ENCODE data around the gene SEC16B. TPM values are rescaled to one million over a fixed set of nuclear protein-coding genes. Genes with fewer than 3 reads are reported as not detected.

Gene SEC16B, protein sequence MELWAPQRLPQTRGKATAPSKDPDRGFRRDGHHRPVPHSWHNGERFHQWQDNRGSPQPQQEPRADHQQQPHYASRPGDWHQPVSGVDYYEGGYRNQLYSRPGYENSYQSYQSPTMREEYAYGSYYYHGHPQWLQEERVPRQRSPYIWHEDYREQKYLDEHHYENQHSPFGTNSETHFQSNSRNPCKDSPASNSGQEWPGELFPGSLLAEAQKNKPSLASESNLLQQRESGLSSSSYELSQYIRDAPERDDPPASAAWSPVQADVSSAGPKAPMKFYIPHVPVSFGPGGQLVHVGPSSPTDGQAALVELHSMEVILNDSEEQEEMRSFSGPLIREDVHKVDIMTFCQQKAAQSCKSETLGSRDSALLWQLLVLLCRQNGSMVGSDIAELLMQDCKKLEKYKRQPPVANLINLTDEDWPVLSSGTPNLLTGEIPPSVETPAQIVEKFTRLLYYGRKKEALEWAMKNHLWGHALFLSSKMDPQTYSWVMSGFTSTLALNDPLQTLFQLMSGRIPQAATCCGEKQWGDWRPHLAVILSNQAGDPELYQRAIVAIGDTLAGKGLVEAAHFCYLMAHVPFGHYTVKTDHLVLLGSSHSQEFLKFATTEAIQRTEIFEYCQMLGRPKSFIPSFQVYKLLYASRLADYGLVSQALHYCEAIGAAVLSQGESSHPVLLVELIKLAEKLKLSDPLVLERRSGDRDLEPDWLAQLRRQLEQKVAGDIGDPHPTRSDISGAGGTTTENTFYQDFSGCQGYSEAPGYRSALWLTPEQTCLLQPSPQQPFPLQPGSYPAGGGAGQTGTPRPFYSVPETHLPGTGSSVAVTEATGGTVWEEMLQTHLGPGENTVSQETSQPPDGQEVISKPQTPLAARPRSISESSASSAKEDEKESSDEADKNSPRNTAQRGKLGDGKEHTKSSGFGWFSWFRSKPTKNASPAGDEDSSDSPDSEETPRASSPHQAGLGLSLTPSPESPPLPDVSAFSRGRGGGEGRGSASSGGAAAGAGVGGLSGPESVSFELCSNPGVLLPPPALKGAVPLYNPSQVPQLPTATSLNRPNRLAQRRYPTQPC
- total RNA-seq (2014; rRNA removed; shearing (Covaris generic)): 0.13 and 0.82 TPM in 2 replicates

DNA sequence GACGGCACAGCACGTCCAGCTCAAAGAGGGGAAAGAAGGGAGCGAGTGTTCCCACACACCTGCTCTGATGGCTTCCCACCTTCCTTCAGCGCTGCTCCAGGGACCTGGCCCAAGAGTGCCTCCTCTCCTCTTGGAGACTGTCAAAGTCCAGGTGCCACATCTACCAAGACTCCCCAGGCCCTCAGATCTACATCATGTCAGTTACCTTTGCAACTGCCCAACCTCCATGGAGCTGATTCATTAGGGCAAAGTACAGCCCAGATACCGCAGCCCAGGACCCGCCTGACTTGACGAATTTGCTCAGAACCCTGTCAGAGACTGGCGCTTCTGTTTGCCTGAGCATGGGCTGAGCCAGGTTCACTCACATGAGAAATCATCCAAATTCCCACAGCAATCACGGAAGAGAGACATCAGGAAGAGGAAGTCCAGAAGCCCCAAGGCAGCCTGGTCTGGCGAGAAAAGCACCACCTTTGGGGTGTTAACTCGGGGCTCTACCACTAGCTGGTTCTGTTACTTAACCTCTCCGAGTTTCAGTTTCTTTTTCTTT is at the start of gene SEC16B:
TSS of gene SEC16B (minus strand) at position 234 of the 547 bp plus-strand sequence. CDS start 2,077 bp downstream, outside the sequence.
- DNase-seq (ENCODE audit: low read depth in 1 of 2, low spot score in 2 of 2): no peak
- H3K9me3 ChIP-seq (replicated peaks): no peaks in the 10 kb centered on the region
- no peak within 1 kb of the TSS for H3K27ac ChIP-seq
- H3K27me3 ChIP-seq (replicated peaks): no peaks in the 10 kb centered on the region
- H3K4me1 ChIP-seq (replicated peaks): peaks cover 8% of the 10 kb centered on the region
- no peak within 1 kb of the TSS for H3K4me3 ChIP-seq
- no peaks in the 10 kb centered on the region for H3K36me3 ChIP-seq

DNA sequence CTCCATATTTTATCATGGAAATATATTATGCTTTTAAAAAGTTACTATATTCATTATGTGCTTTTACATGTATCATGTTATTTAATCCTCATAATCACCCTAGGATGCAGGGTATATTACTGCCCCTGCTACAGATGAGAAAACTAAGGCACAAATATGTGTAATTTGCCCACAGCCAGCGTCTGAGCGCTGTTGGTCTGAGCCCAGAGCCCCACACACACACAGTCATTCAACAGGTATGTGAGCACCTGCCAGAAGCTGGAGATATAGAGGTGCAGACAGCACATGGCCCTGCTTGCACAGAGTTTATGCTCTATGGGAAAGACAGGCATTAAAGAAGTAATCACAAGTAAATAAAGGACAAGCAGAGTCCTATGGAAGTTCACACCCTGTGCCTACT is 49.8 kb upstream of the SEC16B start:
- H3K4me3 ChIP-seq: no peak overlapping the region
- H3K36me3 ChIP-seq: no peaks in the 10 kb centered on the region
- H3K4me1 ChIP-seq (replicated peaks): no peaks in the 10 kb centered on the region
- no peak overlapping the region for H3K27ac ChIP-seq
- H3K27me3 ChIP-seq (replicated peaks): no peaks in the 10 kb centered on the region
- H3K9me3 ChIP-seq (replicated peaks): no peaks in the 10 kb centered on the region; the same call in 1 of the 2 replicates
- no peak for DNase-seq (ENCODE audit: low read depth in 1 of 2, low spot score in 2 of 2)

GRCh38 chr1:178019208-178019607 is 49.4 kb upstream of the SEC16B start:
- no peaks in the 10 kb centered on the region; the same call in 1 of the 2 replicates for H3K9me3 ChIP-seq (replicated peaks)
- H3K27me3 ChIP-seq (replicated peaks): no peaks in the 10 kb centered on the region

DNA sequence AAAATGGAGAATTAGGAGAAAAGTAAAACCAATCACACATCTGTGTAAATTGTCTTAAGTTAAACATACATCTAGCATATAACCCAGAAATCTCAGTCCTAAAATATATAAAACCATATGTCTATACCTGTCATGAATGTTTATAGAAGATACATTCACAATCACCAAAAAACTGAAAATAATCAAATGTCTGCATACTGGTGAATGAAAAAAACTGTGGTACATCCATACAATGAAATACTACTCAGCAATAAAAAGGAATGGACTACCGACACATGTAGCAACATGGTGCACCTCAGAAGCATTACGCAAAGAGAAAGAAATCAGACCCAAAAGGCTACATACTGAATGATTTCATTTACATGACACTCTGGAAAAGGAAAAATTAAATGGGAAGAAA is 47.7 kb upstream of the SEC16B start:
- Histone ChIP-seq H3K4me3 (no peak overlapping the region), H3K36me3 (no peaks in the 10 kb centered on the region), H3K27me3 (replicated peaks) (no peaks in the 10 kb centered on the region), H3K27ac (no peak overlapping the region), H3K9me3 (replicated peaks) (no peaks in the 10 kb centered on the region; the same call in 1 of the 2 replicates), H3K4me1 (replicated peaks) (peaks cover 12% of the 10 kb centered on the region)
- DNase-seq (ENCODE audit: low read depth in 1 of 2, low spot score in 2 of 2): no peak

More at GRCh38 chr1:178019208-178019607, 49.4 kb upstream of the SEC16B start:
- no peak for DNase-seq (ENCODE audit: low read depth in 1 of 2, low spot score in 2 of 2)
- no peak overlapping the region for H3K4me3 ChIP-seq
- no peak overlapping the region for H3K27ac ChIP-seq
- no peaks in the 10 kb centered on the region for H3K36me3 ChIP-seq
- no peaks in the 10 kb centered on the region for H3K4me1 ChIP-seq (replicated peaks)

DNA sequence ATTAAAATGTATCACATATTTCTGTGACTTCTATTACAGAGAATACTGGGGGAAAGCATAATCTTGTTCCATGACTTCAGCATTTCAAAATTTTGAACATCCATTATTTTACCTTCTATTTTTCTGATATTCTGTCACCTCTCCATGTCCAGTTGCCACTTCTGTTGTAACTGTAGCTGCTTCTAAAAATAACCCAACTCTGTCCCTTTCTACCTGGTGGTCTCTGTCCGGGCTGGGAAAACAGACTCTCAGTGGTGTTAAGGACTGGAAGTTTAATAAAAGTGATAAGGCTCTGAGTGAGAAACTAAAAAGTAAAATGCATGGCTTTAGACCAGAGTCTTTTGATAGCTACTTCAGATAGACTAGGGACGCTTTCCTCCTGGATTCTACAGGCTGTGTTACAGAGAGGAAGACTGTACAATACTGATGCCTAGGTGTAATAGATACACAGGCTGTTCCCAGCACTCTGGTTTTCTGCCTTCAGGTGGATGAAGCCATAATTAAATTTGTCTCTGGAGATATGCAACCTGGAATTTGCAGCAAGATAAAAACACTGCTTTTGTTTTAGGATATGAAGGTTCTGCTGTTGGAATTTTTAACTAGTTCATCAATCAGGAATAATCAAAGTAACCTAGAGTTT is 42.1 kb upstream of the SEC16B start:
- Histone ChIP-seq H3K4me3 (no peak overlapping the region), H3K27ac (no peak overlapping the region), H3K9me3 (replicated peaks) (no peaks in the 10 kb centered on the region; the same call in 1 of the 2 replicates), H3K4me1 (replicated peaks) (peaks cover 28% of the 10 kb centered on the region), H3K36me3 (no peaks in the 10 kb centered on the region), H3K27me3 (replicated peaks) (no peaks in the 10 kb centered on the region)
- no peak for DNase-seq (ENCODE audit: low read depth in 1 of 2, low spot score in 2 of 2)

DNA sequence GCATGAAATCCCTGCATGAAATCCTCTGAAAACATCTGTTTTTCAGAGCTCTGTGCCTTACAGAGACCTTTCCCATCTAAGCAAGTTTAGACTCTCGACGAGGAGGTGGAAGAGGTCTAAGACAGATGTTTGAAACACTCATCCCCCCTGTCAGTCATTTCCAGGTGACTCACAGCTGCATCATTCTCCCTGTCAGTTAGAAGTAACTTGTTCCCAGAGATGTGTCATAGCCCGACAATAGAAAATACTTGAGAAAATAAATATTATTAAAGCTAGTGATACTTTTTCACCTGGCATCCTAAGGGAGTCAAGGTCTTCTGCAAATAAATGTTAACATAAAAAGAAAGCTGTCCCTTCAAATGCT is 41.6 kb upstream of the SEC16B start:
- H3K36me3 ChIP-seq: no peaks in the 10 kb centered on the region
- no peak overlapping the region for H3K27ac ChIP-seq
- H3K9me3 ChIP-seq (replicated peaks): no peaks in the 10 kb centered on the region
- peaks cover 28% of the 10 kb centered on the region for H3K4me1 ChIP-seq (replicated peaks)
- no peak overlapping the region for H3K4me3 ChIP-seq
- no peaks in the 10 kb centered on the region for H3K27me3 ChIP-seq (replicated peaks)
- peak; percentile 59 to 70 for DNase-seq (ENCODE audit: low read depth in 1 of 2, low spot score in 2 of 2)

DNA sequence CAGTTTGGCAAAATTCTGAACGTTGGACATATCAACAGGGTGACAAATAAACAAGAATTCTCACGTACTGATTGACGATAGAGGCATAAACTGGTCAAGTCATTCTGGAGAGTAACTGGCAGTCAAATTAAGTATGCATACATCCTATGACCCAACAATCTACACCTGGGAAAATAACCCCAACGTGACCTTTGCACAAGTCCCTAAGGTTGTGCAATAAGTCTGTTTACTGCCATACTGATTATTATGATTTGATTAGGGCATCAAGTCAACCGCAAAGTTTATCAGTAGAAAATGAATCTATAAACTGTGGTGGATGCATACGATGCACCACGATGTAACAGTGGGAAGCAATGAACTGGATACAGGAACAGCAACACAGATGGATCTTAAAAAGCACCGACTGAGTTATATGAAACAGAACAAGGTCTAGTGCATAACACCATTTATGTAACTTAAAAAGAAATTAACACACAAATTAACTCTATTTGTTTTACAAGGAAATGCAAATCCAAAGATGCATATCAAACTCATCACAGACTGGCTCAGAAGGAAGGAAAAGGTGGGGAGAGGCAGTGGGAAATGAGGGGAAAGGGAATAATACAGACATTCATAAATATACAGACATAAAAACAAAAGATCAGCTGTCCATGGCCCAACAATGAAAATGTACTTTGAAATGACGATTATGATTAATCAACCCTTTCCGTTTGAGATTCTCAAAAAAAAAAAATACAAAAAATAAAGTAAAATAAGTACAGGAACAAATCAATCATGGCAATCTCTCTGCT is 41.0 kb upstream of the SEC16B start:
- no peak overlapping the region for H3K27ac ChIP-seq
- H3K9me3 ChIP-seq (replicated peaks): no peaks in the 10 kb centered on the region
- H3K4me1 ChIP-seq (replicated peaks): peaks cover 28% of the 10 kb centered on the region
- no peaks in the 10 kb centered on the region for H3K27me3 ChIP-seq (replicated peaks)
- H3K4me3 ChIP-seq: no peak overlapping the region
- H3K36me3 ChIP-seq: no peaks in the 10 kb centered on the region
- DNase-seq (ENCODE audit: low read depth in 1 of 2, low spot score in 2 of 2): no peak

DNA sequence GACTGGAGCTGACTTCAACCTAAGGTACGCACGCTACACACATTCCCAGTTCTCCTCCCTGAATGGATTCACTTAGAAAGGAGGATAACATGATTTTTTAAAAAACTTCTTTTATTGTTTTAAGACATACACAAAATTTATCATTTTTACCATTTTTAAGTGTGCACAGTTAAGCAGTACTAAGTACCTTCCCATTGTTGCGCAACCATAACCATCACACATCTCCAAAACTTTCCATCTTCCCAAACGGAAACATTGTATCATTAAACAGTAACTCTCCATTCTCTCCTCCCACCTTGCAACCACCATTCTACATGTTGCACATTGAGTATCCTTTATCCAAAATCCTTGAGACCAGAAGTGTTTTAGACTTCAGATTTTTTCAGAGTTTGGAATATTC is 36.2 kb upstream of the SEC16B start:
- no peak overlapping the region for H3K27ac ChIP-seq
- H3K36me3 ChIP-seq: no peaks in the 10 kb centered on the region
- no peaks in the 10 kb centered on the region for H3K27me3 ChIP-seq (replicated peaks)
- DNase-seq (ENCODE audit: low read depth in 1 of 2, low spot score in 2 of 2): no peak
- no peaks in the 10 kb centered on the region for H3K9me3 ChIP-seq (replicated peaks)
- no peak overlapping the region for H3K4me3 ChIP-seq
- H3K4me1 ChIP-seq (replicated peaks): peaks cover 12% of the 10 kb centered on the region

DNA sequence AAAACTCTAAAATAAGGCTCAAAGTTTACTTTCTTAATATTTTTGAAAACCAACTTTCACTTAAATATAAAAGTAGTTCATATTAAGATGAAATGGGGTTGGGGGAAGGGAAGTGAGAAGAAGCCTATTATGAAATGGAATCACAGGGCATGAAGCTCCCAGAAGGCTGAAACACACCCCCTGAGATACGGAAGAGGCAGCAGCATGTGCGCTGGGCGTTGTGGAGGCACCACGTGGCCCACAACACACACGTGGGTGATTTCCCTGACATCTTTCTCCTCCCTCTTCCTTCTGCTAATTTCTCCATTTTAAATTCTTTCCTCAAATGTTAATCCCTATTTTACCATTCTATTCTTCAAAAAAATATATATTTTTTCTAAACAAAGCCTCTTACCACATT is 35.6 kb upstream of the SEC16B start:
- H3K36me3 ChIP-seq: no peaks in the 10 kb centered on the region
- no peak overlapping the region for H3K4me3 ChIP-seq
- peaks cover 8% of the 10 kb centered on the region for H3K4me1 ChIP-seq (replicated peaks)
- H3K27me3 ChIP-seq (replicated peaks): no peaks in the 10 kb centered on the region
- no peak overlapping the region for H3K27ac ChIP-seq
- no peak for DNase-seq (ENCODE audit: low read depth in 1 of 2, low spot score in 2 of 2)
- no peaks in the 10 kb centered on the region for H3K9me3 ChIP-seq (replicated peaks)

GRCh38 chr1:178004926-178005391 is 35.1 kb upstream of the SEC16B start:
- no peaks in the 10 kb centered on the region for H3K27me3 ChIP-seq (replicated peaks)
- H3K36me3 ChIP-seq: no peaks in the 10 kb centered on the region
- no peaks in the 10 kb centered on the region for H3K9me3 ChIP-seq (replicated peaks)
- no peak overlapping the region for H3K27ac ChIP-seq
- no peak overlapping the region for H3K4me3 ChIP-seq
- H3K4me1 ChIP-seq (replicated peaks): peaks cover 8% of the 10 kb centered on the region
- no peak for DNase-seq (ENCODE audit: low read depth in 1 of 2, low spot score in 2 of 2)

GRCh38 chr1:177998696-177999631 is 29.1 kb upstream of the SEC16B start:
- H3K27me3 ChIP-seq (replicated peaks): no peaks in the 10 kb centered on the region
- H3K4me1 ChIP-seq (replicated peaks): no peaks in the 10 kb centered on the region
- no peak overlapping the region for H3K27ac ChIP-seq
- no peak for DNase-seq (ENCODE audit: low read depth in 1 of 2, low spot score in 2 of 2)
- no peaks in the 10 kb centered on the region for H3K36me3 ChIP-seq
- H3K9me3 ChIP-seq (replicated peaks): no peaks in the 10 kb centered on the region
- no peak overlapping the region for H3K4me3 ChIP-seq

DNA sequence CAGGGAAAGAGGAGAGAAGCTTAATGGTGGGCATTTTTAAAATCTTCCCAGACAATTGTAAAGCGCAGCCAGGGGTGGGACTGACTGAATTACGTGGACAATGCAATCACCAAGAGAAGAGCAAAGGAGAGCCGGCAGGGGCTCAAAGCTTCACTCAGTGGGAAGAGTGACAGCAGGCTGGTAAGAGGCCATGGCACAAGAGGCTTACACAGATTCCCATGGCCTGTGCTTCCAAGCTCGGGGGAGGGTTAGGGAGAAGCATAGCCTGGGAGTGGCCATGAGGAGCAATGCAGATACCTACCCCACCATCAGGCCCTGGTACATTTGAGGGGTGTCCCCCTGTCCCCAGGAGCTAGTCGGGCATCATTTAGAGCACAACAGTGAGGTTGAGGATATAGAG is 27.1 kb upstream of the SEC16B start:
- H3K27me3 ChIP-seq (replicated peaks): no peaks in the 10 kb centered on the region
- H3K4me3 ChIP-seq: no peak overlapping the region
- H3K27ac ChIP-seq: no peak overlapping the region
- no peaks in the 10 kb centered on the region for H3K4me1 ChIP-seq (replicated peaks)
- no peaks in the 10 kb centered on the region for H3K36me3 ChIP-seq
- DNase-seq (ENCODE audit: low read depth in 1 of 2, low spot score in 2 of 2): no peak
- no peaks in the 10 kb centered on the region for H3K9me3 ChIP-seq (replicated peaks)

All from SJSA1 (cell line).